Osteoblast (primary cell): ENCODE results near the gene CWC15. TPM values are rescaled to one million over a fixed set of nuclear protein-coding genes. Genes with fewer than 3 reads are reported as not detected.
"Not testable (repeated sequence)": the region's sequence is repeated elsewhere in the genome, so short reads cannot be mapped to it uniquely, and the experiment has no call there.

Experiments used
- DNase-seq: peaks from one replicate; pipeline ENCODE4 v3.0.0; 2011; ENCODE audit warnings: low spot score, mixed read lengths; ENCODE audit not compliant: insufficient read length; ENCODE audit errors: missing footprints
- H2AFZ ChIP-seq: 2 replicates; pipeline ENCODE4 v1.6.0; 2011; ENCODE audit warnings: mild to moderate bottlenecking, low read length
- H3K27ac ChIP-seq: 2 replicates; pipeline ENCODE4 v1.5.1; 2011; ENCODE audit warnings: mild to moderate bottlenecking, low read depth, low read length, moderate library complexity
- H3K27me3 ChIP-seq: 2 replicates; pipeline ENCODE4 v1.6.0; 2012; ENCODE audit warnings: mild to moderate bottlenecking, control low read depth, inconsistent platforms, low read length, moderate library complexity; ENCODE audit not compliant: insufficient read depth
- H3K36me3 ChIP-seq: 2 replicates; pipeline ENCODE4 v1.5.1; 2011; ENCODE audit warnings: mild to moderate bottlenecking, low read length, control low read depth, moderate library complexity; ENCODE audit not compliant: insufficient read depth
- H3K4me1 ChIP-seq: 2 replicates; pipeline ENCODE4 v1.5.1; 2011; ENCODE audit warnings: mild to moderate bottlenecking, low read length, control low read depth, moderate library complexity; ENCODE audit not compliant: insufficient read depth
- H3K4me2 ChIP-seq: 2 replicates; pipeline ENCODE4 v1.6.0; 2011; ENCODE audit warnings: mild to moderate bottlenecking, low read length; ENCODE audit not compliant: insufficient read depth
- H3K4me3 ChIP-seq: fragments of 200-600 bp; sonication (generic); 3 replicates; pipeline ENCODE4 v1.5.1; 2012; ENCODE audit warnings: mild to moderate bottlenecking, low read length, inconsistent platforms; ENCODE audit not compliant: insufficient read depth
- H3K79me2 ChIP-seq: 2 replicates; pipeline ENCODE4 v1.6.0; 2012; ENCODE audit warnings: mild to moderate bottlenecking, low read length, control low read depth, inconsistent platforms; ENCODE audit not compliant: insufficient read depth
- H3K9me3 ChIP-seq: 2 replicates; pipeline ENCODE4 v1.5.1; 2011; ENCODE audit warnings: low read depth, low read length, control low read depth
- H4K20me1 ChIP-seq: 2 replicates; pipeline ENCODE4 v1.6.0; 2012; ENCODE audit warnings: mild to moderate bottlenecking, low read length, control low read depth; ENCODE audit not compliant: insufficient read depth
- total RNA-seq: library from RNA; depleted of rRNA; stranded (reverse); fragments of >200 nt; gene quantifications from 2 replicates; pipeline ENCODE4 v1.2.3, GENCODE V29; 2012
- TF ChIP-seq, protein P1 (sequence below): IDR thresholded peaks from 2 replicates; pipeline ENCODE4 v1.5.1; 2011; ENCODE audit warnings: mild to moderate bottlenecking, low read depth, low read length, moderate library complexity; ENCODE audit errors: extremely low read depth

CWC15 gene
- 31.8 and 32.9 TPM in 2 replicates for total RNA-seq

DNA sequence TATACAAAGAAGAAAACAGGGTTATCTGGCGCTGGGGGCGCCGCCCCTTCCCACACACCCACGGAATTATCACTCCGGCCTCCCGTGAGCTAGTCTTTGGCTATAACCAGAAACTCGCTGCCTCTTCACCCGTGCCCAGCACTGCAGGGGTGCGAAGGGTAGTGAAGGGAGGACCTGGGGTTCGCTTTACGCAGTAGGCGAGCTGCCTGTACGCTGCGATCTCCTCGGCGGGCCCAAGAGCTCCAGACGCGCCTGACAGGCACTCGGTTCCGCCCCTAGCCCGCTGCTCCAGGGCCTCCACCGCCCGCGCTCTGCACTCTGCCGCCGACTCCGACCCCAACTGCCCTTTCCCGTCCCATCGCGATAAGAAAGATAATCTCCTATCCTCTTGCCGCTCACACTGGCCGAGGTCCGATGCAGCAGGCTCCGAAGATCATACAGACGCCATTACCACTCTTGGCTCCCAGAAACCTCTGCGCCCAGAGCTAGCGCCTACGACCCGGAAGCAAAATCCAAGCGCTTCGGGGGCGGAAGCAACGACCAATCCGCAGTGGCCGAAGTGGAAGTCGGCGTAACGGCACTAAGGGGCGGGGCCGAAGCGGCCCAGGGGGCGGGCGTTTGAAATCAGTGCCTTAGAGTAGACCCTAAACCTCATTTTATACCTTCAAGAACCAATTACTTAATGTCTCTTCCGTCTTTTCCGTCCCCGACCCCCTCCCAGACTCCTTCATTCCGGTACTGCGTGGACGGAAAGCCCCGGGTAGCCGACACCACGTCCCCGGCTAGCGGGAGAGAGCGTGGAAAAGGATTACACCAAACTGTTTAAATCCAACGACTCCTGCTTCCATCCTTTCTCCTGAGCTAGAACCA, at the start of gene CWC15, which contains the start of gene KDM4D:
CWC15 (minus strand) TSS at position 458 of the 870 bp plus-strand sequence. CDS start 1,371 bp downstream, outside the sequence.
KDM4D (plus strand) TSS at position 611 of the 870 bp plus-strand sequence. CDS start 23,664 bp downstream, outside the sequence.
- H4K20me1 ChIP-seq: no peaks in the 10 kb centered on the region
- H3K27ac ChIP-seq: peak within 1 kb of the TSS; percentile 85
- no peaks in the 10 kb centered on the region for H3K9me3 ChIP-seq
- DNase-seq: peak; percentile 96
- no peaks in the 10 kb centered on the region for H3K27me3 ChIP-seq
- TF ChIP-seq, protein P1, sequence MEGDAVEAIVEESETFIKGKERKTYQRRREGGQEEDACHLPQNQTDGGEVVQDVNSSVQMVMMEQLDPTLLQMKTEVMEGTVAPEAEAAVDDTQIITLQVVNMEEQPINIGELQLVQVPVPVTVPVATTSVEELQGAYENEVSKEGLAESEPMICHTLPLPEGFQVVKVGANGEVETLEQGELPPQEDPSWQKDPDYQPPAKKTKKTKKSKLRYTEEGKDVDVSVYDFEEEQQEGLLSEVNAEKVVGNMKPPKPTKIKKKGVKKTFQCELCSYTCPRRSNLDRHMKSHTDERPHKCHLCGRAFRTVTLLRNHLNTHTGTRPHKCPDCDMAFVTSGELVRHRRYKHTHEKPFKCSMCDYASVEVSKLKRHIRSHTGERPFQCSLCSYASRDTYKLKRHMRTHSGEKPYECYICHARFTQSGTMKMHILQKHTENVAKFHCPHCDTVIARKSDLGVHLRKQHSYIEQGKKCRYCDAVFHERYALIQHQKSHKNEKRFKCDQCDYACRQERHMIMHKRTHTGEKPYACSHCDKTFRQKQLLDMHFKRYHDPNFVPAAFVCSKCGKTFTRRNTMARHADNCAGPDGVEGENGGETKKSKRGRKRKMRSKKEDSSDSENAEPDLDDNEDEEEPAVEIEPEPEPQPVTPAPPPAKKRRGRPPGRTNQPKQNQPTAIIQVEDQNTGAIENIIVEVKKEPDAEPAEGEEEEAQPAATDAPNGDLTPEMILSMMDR: no peak
- peak within 1 kb of the TSS; percentile 91 for H3K4me3 ChIP-seq
- H3K79me2 ChIP-seq: peaks cover 17% of the 10 kb centered on the region
- peaks cover 7% of the 10 kb centered on the region for H3K4me1 ChIP-seq
- H3K4me2 ChIP-seq: peak within 1 kb of the TSS; percentile 87
- peaks cover 34% of the 10 kb centered on the region for H3K36me3 ChIP-seq
- H2AFZ ChIP-seq: peak within 1 kb of the TSS; percentile 98

DNA sequence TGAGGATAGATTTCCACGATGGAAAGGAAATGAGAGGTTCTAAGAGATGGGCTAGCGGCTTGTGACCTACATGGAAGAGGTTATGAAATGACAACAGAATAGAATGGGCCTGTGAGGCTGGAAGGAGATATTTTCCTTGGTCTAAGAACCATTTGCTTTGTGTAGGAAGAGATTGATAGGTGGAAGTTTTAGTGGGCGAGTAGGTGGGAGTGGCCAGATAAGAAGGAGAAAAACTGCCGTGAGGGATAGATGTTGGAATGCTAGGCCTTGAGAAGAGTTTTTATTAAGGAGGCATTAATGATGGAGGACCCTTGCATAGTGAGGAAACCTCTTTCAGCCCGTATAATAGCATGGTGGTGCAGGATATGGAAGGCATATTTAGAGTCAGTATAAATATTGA, 48.1 kb upstream of the CWC15 start:
- H3K9me3 ChIP-seq, H3K79me2 ChIP-seq, H3K4me2 ChIP-seq, H3K4me1 ChIP-seq, H3K27ac ChIP-seq, DNase-seq, H3K4me3 ChIP-seq, H2AFZ ChIP-seq, H3K36me3 ChIP-seq, H4K20me1 ChIP-seq, H3K27me3 ChIP-seq: not testable (repeated sequence)

DNA sequence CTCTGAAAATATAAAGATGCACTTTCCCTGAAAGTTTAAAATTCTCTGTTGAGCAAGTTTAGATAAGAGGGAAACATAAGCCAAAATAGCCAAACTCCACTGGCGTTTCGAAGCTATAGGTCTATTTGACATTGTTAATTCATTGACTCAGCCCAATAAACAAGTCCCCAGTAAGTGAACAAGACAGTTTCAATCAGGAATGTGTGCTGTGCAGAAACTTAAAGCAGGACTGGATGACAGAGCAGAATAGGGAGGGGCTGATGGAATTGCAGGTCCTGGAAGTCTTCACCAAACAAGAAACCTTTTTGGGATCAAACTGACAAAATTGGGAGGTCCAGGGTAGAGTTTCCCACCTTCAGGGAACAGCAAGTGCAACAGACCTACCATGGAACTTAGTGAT, 42.8 kb upstream of the CWC15 start:
- no peak overlapping the region for H3K27ac ChIP-seq
- H3K9me3 ChIP-seq: no peaks in the 10 kb centered on the region
- no peak overlapping the region for H2AFZ ChIP-seq

DNA sequence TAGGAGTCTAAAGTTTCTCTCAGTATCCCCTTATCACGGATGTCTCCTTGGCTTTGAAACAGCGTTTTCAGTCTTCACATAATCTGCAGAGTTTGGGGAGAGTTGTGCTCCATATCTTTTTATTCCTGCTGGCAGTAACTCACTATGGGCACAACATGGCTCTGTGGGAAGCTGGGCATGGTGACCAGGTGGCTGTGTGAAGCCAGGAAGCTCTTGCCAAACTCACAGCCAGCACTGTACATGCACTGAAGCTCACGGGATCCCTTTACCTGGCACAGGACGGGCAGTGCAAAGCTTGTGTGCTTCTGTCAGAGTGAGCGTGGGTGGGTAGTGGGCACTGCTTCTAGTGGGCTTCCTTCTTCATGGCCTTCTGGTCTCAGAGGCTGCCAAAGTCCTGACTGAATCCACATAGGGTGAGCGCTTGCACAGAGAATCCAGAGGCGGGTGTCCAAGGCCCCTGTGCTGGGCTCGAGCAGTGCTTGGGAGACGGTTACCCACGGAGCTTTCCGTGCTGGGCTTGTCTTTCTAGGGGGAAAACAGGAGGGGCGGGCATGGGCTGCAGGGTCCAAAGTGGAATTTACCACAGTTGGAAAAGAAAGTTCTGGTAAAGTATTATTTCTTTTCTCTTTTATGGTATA, 40.9 kb upstream of the CWC15 start:
- Histone ChIP-seq H3K4me3 (no peak overlapping the region), H3K27ac (no peak overlapping the region)
- TF ChIP-seq, protein P1: no peak

More for the DNA sequence above, 42.8 kb upstream of the CWC15 start:
- H4K20me1 ChIP-seq: no peaks in the 10 kb centered on the region
- no peak overlapping the region for H3K4me3 ChIP-seq
- TF ChIP-seq, protein P1: no peak
- H3K36me3 ChIP-seq: no peaks in the 10 kb centered on the region
- no peaks in the 10 kb centered on the region for H3K4me1 ChIP-seq
- peaks cover 5% of the 10 kb centered on the region for H3K27me3 ChIP-seq
- no peak for DNase-seq
- H3K79me2 ChIP-seq: no peaks in the 10 kb centered on the region
- no peak overlapping the region for H3K4me2 ChIP-seq

More for the DNA sequence above, 40.9 kb upstream of the CWC15 start:
- Histone ChIP-seq H3K9me3 (no peaks in the 10 kb centered on the region), H3K4me2 (no peak overlapping the region), H3K79me2 (no peaks in the 10 kb centered on the region), H3K36me3 (no peaks in the 10 kb centered on the region), H3K27me3 (peaks cover 7% of the 10 kb centered on the region), H3K4me1 (no peaks in the 10 kb centered on the region), H2AFZ (no peak overlapping the region), H4K20me1 (no peaks in the 10 kb centered on the region)
- no peak for DNase-seq
